GM10248 (cell line): Measurements from ENCODE around the gene SMC6.

ENCODE experiments used
- CTCF ChIA-PET: fragments of 300-600 bp; sonication (Branson Sonifier 250); formaldehyde crosslinking; extraction: SDS; loops from one replicate; lab custom pipeline; 2021; ENCODE audit warnings: antibody characterized with exemption; lab: Yijun Ruan, JAX
- POLR2A ChIA-PET: fragments of 350-650 bp; sonication (Branson Sonifier 250); formaldehyde crosslinking; extraction: SDS; loops from one replicate; lab custom pipeline; 2020; ENCODE audit warnings: antibody characterized with exemption; lab: Yijun Ruan, JAX
- DNase-seq: peaks from one replicate; pipeline ENCODE4 v3.0.0; 2012; ENCODE audit errors: extremely low spot score
- CTCF ChIP-seq: IDR thresholded peaks from 2 replicates; pipeline ENCODE4 v1.5.1; 2012; ENCODE audit warnings: mild to moderate bottlenecking, low read depth; ENCODE audit errors: extremely low read depth, missing control alignments, control extremely low read depth

Gene SMC6

GRCh38 chr2:17753803-17754663 is at the start of gene SMC6, which contains the start of gene GEN1:
Gene SMC6, minus strand, starts transcription at chr2:17753810. Its CDS starts 7,864 bp downstream, at chr2:17745946.
Gene GEN1, plus strand, starts transcription at chr2:17754138. Its CDS starts 5,806 bp downstream, at chr2:17759944.
- TF ChIP-seq CTCF: no peak
- POLR2A ChIA-PET: no interaction called here
- peak; percentile 95 for DNase-seq
- CTCF ChIA-PET: interaction anchor here (0.9 to 1.2 kb wide), 2 partner anchors 62 to 67 kb away, joined by 3 read pairs; no protein-coding TSS in a partner anchor

DNA sequence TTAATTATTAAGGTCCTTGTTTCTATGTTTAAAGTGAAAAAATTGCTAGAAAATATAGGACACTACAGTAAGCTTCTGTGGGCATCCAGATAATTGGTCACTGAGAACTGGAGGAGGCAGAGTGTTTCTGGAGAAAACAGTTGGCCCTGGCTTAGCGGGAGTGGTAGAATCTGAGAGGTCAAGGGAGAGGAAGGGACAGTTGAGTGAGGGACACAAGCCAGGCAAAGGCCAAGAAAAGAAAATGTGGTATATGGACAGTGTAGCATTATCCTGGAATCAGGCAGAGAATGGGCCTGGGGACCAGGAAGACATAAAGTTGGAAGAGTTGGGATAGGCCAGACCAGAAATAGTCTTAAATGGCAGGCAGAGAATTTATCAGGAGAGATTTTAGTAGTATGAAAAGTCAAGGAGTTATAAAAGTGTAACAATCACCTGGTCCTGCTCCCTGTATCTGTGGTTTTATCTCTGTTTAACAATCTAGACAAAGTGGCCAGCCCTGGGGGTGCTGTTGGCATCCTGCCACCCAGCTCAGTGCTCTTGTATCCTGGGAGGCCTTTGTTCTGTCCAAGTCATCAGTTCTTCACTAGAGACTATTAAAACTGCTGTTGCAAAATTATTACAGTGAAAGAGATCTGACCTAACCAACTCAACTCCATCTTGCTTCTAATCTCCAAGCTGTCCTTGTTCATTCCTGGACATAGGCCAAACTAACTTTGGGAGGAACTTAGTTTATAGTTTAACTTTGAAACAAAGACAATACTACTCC is 47.3 kb upstream of the SMC6 start:
- no peak for DNase-seq
- POLR2A ChIA-PET: no interaction called here
- CTCF ChIA-PET: interaction anchor here (1.6 kb wide), 1 partner anchor 31 kb away, joined by 6 read pairs; no protein-coding TSS in a partner anchor
- TF ChIP-seq CTCF: no peak

- DNase-seq: no peak
- TF ChIP-seq CTCF: no peak
- CTCF ChIA-PET: interaction anchor here (0.7 to 2.2 kb wide), 5 partner anchors 12 to 129 kb away, joined by 3 to 10 read pairs (median 4); no protein-coding TSS in a partner anchor
- POLR2A ChIA-PET: no interaction called here
These were observed 46.6 kb upstream of the SMC6 start for GRCh38 chr2:17800219-17800618.

GRCh38 chr2:17799301-17800120 is 45.9 kb upstream of the SMC6 start:
- no peak for DNase-seq
- no peak for TF ChIP-seq CTCF
- POLR2A ChIA-PET: no interaction called here
- CTCF ChIA-PET: interaction anchor here (0.7 to 2.2 kb wide), 5 partner anchors 13 to 129 kb away, joined by 3 to 10 read pairs (median 4); no protein-coding TSS in a partner anchor

GRCh38 chr2:17798338-17798737 is 44.7 kb upstream of the SMC6 start:
- CTCF ChIA-PET: interaction anchor here (1.3 to 2.2 kb wide), 2 partner anchors 9 to 14 kb away, joined by 3 to 10 read pairs; no protein-coding TSS in a partner anchor
- POLR2A ChIA-PET: no interaction called here
- DNase-seq: no peak
- TF ChIP-seq CTCF: no peak
